ENCODE data around the gene MMEL1.
"Not testable (repeated sequence)": the region's sequence is repeated elsewhere in the genome, so short reads cannot be mapped to it uniquely, and the experiment has no call there.

Gene MMEL1

GRCh38 chr1:2568187-2568816 is 64.5 kb downstream of the MMEL1 start:
- not testable (repeated sequence) for DNase-seq

GRCh38 chr1:2567083-2567679 is 65.6 kb downstream of the MMEL1 start:
- no peak for DNase-seq

DNA sequence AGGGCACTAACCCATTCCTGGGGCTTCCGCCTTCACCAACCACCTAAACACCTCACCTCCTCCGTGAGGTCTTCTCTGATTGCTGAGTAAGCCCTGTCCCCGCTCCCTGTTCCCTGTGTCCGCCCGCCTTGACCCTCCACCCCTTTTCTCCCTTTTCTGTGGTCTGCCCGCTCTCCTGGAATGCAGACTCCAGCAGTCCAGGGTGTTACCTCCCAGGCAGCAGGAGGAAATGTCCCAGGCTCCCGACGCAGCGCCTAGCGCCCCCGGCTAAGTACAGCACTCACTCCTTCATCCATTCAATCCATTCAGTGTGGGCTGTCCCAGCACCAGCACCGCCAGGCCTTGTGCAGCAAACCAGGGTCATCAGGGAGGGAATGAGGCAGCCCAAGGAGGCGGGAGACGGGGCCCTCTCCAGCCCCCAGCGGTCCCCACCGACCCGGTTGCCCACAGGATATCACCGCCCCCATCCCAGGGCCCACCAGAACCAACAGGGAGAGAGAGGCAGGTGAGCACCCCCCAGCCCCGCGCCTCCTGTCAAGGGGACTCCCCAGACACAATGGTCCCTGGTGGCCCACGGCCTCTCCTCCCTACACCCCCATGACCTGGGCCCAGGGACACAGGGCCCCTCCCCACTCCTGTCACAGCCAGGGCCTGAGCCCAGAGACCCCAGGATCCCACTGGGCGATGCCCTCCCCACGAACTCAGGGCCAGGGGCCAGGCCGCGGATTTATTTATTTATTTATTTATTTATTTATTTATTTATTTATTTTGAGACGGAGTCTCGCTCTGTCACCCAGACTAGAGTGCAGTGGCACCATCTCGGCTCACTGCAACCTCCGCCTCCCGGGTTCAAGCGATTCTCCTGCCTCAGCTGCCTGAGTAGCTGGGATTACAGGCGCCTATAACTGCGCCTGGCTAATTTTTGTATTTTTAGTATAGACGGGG is 66.4 kb downstream of the MMEL1 start:
- DNase-seq: peak; percentile 15 to 46

DNA sequence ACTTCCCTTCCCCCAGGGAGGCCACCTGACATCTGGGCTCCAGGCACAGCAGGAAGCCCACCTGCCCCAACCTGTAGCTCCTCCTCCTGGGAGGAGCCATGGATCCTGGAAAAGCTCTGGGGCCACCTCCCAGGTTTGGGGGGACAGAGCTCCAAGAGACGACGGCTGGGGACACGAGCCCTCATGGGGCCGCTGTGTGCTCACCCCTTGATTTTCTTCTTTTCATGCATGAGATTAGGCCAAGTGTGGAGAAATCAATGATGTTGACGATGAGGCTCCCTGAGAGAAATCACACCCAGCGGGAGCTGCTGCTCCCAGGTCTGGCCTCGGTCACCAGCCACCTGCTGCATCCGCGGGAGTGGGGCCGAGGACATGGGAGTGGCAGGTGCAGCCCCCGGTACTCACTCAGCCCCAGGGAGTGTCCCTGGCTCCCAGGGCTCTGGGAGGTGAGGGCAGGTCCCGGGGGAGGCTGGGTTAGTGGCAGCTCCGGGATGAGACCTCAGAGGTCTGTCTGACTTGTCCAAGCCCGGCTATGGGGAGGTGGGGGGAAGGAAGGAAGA is 67.9 kb downstream of the MMEL1 start:
- DNase-seq: no peak

- no peak for DNase-seq
Measured at GRCh38 chr1:2564006-2564814, 68.6 kb downstream of the MMEL1 start.

GRCh38 chr1:2563205-2563604 is 69.6 kb downstream of the MMEL1 start:
- DNase-seq: no peak

- DNase-seq: peak in 1 of 2 experiments; percentile 18
Measured at GRCh38 chr1:2561898-2562895, 70.6 kb downstream of the MMEL1 start.

DNA sequence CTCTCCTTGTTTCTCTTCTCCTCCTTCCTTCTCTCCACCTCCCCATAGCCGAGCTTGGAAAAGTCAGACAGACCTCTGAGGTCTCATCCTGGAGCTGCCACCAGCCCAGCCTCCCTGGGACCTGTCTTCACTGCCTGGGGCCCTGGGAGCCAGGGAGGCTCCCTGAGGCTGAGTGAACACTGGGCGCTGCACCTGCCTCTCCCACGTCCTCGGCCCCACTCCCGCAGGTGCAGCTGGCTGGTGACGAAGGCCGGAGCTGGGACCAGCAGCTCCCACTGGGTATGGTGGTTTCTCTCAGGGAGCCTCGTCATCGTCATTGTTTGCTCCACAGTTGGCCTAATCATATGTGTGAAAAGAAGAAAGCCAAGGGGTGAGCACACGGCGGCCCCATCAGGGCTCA is 71.4 kb downstream of the MMEL1 start:
- DNase-seq: no peak

GRCh38 chr1:2560299-2561073 is 72.3 kb downstream of the MMEL1 start:
- DNase-seq: no peak

GRCh38 chr1:2559509-2560298 is 73.1 kb downstream of the MMEL1 start:
- DNase-seq: no peak

GRCh38 chr1:2558861-2559260 is 74.0 kb downstream of the MMEL1 start:
- no peak for DNase-seq

- DNase-seq: no peak
Measured at GRCh38 chr1:2558420-2558819, 74.4 kb downstream of the MMEL1 start.

GRCh38 chr1:2557482-2558400 is 75.1 kb downstream of the MMEL1 start:
- no peak for DNase-seq

- DNase-seq: no peak
Measured at GRCh38 chr1:2556678-2557481, 75.9 kb downstream of the MMEL1 start.

GRCh38 chr1:2556277-2556677 is 76.5 kb downstream of the MMEL1 start, which contains the start of gene TNFRSF14:
TNFRSF14 (plus strand) TSS chr1:2556371; CDS start chr1:2556665, 294 bp downstream.
- DNase-seq: peak; percentile 66

DNA sequence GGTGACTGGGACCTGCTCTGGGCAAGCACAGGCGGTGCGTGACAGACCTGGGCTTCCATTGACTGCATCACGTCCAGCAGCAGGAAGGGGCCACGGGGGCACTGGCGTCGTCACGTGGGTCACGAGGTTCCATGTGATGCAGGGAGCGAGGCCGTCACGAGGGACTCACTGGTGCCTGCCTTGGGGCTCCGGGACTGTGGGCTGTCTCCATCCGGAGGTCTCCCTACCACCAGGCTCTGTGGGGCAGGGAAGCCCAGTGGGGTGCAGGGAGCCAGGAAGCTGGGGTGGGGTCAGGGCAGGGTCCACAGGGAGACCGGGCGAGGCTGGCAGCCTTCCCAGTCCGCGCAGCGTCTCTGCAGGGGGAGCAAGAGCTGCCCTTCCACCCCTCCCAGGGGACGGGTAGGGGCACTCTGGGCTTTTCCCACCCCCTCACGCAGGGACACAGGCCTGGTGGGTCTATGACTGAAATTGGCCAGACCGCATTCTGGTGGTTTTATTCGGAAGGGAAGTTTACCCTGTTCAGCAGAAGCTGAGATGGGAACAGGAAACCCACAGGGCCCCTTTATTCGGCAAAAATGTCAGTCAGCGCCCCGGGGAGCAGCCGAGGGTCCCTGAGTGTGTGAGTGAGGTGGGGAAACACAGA is 77.1 kb downstream of the MMEL1 start:
- peak; percentile 66 to 76 for DNase-seq
